ENCODE data around the gene LY6G6F. TPM values are rescaled to one million over a fixed set of nuclear protein-coding genes. Genes with fewer than 3 reads are reported as not detected.
A peak's percentile ranks its signal among the peaks of the same experiment; 100 is the strongest.

LY6G6F gene
- total RNA-seq, 4 donors from 2014 or later, result not detected

GRCh38 chr6:31659649-31660380, 46.9 kb upstream of the LY6G6F start:
- no peak for DNase-seq (ENCODE audit: low spot score in 2 of 2)
- H3K36me3 ChIP-seq, result peaks cover 0 to 56% (median 0%) of the 10 kb centered on the region in 3 donors
- WGBS, 2 donors, result 13 to 20% methylated on average over 10 to 11 of the region's 13 CpGs
- H3K27ac ChIP-seq, result peak overlapping the region; percentile 73 to 91 (median 85)
- TF ChIP-seq CTCF (IDR thresholded peaks at IDR 0.05), result no peak
- no peak for TF ChIP-seq EP300 (IDR thresholded peaks at IDR 0.05)
- TF ChIP-seq POLR2A (IDR thresholded peaks at IDR 0.05), result no peak
- peaks cover 0 to 67% (median 36%) of the 10 kb centered on the region in 4 donors for H3K4me1 ChIP-seq
- no peaks in the 10 kb centered on the region for H3K9me3 ChIP-seq
- H3K27me3 ChIP-seq, result no peaks in the 10 kb centered on the region
- peak overlapping the region; percentile 52 to 81 (median 74) for H3K4me3 ChIP-seq

GRCh38 chr6:31660381-31661261, 46.0 kb upstream of the LY6G6F start, which contains the start of gene C6orf47:
C6orf47 (minus strand) TSS chr6:31660778; CDS start chr6:31659947, 831 bp downstream.
- Histone ChIP-seq H3K27ac (peak within 1 kb of the TSS; percentile 73 to 91 (median 85)), H3K9me3 (no peaks in the 10 kb centered on the region), H3K36me3 (peaks cover 0 to 54% (median 0%) of the 10 kb centered on the region in 3 donors), H3K4me3 (peak within 1 kb of the TSS; percentile 52 to 81 (median 74)), H3K4me1 (peaks cover 0 to 67% (median 36%) of the 10 kb centered on the region in 4 donors), H3K27me3 (no peaks in the 10 kb centered on the region)
- DNase-seq (ENCODE audit: low spot score in 2 of 2), result peak; percentile 75
- TF ChIP-seq CTCF (IDR thresholded peaks at IDR 0.05) (peak in 1 of 5 experiments; percentile 14), POLR2A (IDR thresholded peaks at IDR 0.05) (peak in 1 of 2 donors; percentile 72), EP300 (IDR thresholded peaks at IDR 0.05) (peak in 1 of 2 donors; percentile 79)
- 1 to 4% methylated on average over 18 to 35 of the region's 52 CpGs for WGBS, 2 donors

DNA sequence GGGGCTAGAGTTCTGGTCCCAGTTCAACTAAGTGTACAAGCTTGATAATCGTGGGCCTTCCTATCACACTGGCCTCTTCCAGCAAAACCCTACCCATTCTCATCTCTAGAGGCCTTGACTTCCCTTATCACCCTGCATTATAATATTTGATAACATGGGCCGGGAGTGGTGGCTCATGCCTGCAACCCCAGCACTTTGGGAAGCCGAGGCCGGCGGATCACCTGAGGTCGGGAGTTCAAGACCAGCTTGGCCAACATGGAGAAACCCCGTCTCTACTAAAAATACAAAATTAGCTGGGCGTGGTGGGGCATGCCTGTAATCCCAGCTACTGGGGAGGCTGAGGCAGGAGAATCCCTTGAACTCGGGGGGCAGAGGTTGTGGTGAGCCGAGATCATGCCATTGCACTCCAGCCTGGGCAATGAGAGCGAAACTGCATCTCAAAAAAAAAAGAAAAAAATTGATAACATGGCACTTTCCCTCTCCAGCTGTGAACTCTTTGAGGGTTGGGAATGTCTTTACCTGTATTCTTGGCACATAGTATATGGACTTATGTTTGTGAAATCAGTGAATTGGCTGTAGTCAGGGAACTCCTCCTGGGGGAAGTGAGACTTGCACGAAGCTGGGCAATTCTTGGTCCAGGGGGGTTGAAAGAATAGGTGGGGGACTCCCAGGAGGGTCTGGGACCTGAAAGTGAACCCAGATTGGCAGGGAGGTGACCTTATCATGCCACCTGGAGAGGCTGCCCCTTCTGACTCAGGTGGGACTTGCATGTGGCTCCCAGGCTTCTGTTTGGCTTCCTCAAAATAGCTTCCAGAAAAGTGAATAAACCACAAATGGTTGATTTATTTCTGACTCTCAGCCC, 45.2 kb upstream of the LY6G6F start:
- no peak for DNase-seq (ENCODE audit: low spot score in 2 of 2)
- TF ChIP-seq POLR2A (IDR thresholded peaks at IDR 0.05) (no peak), EP300 (IDR thresholded peaks at IDR 0.05) (no peak), CTCF (IDR thresholded peaks at IDR 0.05) (no peak)
- H3K4me3 ChIP-seq, result peak overlapping the region in 3 of 4 donors; percentile 67 to 81 (median 80)
- WGBS, 2 donors, result 77 to 79% methylated on average over 12 of the region's 12 CpGs
- no peaks in the 10 kb centered on the region for H3K27me3 ChIP-seq
- peak overlapping the region; percentile 73 to 91 (median 85) for H3K27ac ChIP-seq
- H3K9me3 ChIP-seq, result no peaks in the 10 kb centered on the region
- peaks cover 0 to 69% (median 38%) of the 10 kb centered on the region in 4 donors for H3K4me1 ChIP-seq
- peaks cover 0 to 46% (median 0%) of the 10 kb centered on the region in 3 donors for H3K36me3 ChIP-seq

GRCh38 chr6:31662124-31662723, 44.4 kb upstream of the LY6G6F start:
- no peaks in the 10 kb centered on the region for H3K9me3 ChIP-seq
- H3K27me3 ChIP-seq, result no peaks in the 10 kb centered on the region
- H3K4me1 ChIP-seq, result peaks cover 0 to 74% (median 43%) of the 10 kb centered on the region in 4 donors
- peaks cover 0 to 44% (median under 1%) of the 10 kb centered on the region in 3 donors for H3K36me3 ChIP-seq
- 81 to 88% methylated on average over 12 of the region's 12 CpGs for WGBS, 2 donors
- H3K27ac ChIP-seq, result peak overlapping the region in 2 of 4 donors; percentile 2 to 91
- no peak for TF ChIP-seq CTCF (IDR thresholded peaks at IDR 0.05)
- no peak for TF ChIP-seq POLR2A (IDR thresholded peaks at IDR 0.05)
- no peak for TF ChIP-seq EP300 (IDR thresholded peaks at IDR 0.05)
- DNase-seq (ENCODE audit: low spot score in 2 of 2), result no peak
- no peak overlapping the region for H3K4me3 ChIP-seq
